Kidney (tissue), 14 donors: ENCODE measurements around the gene LRBA. TPM values are rescaled to one million over a fixed set of nuclear protein-coding genes. Genes with fewer than 3 reads are reported as not detected.

Experiments used
- DNase-seq, 5 donors: peaks; one replicate each; pipeline ENCODE4 v3.0.0-alpha.2; 2013 to 2020
- FAIRE-seq: peaks from 2 replicates; lab custom pipeline; 2012; peaks lifted over from hg19 to GRCh38; lab: Jason Lieb, UNC
- H3K27ac ChIP-seq, 2 donors: one replicate each; pipeline ENCODE4 v1.7.0; 2013; ENCODE audit warnings: low read depth in 2 of 2, low read length in 2 of 2, inconsistent platforms in 1 of 2
- H3K27me3 ChIP-seq: one replicate; pipeline ENCODE4 v1.7.1; 2013; ENCODE audit warnings: low read length, inconsistent platforms; ENCODE audit not compliant: control insufficient read depth, insufficient read depth
- H3K36me3 ChIP-seq, 3 donors: one replicate each; pipeline versions ENCODE4 v1.7.0 to v1.7.1; 2013; ENCODE audit warnings: low read length in 3 of 3, control low read depth in 1 of 3, inconsistent platforms in 1 of 3; ENCODE audit not compliant: insufficient read depth in 3 of 3, control insufficient read depth in 2 of 3
- H3K4me1 ChIP-seq, 3 donors: one replicate each; pipeline versions ENCODE4 v1.7.0 to v1.7.1; 2013; ENCODE audit warnings: low read length in 3 of 3, inconsistent platforms in 1 of 3, low read depth in 1 of 3; ENCODE audit not compliant: control insufficient read depth in 2 of 3, insufficient read depth in 2 of 3
- H3K4me3 ChIP-seq, 3 donors: one replicate each; pipeline versions ENCODE4 v1.7.0 to v1.8.1; 2013; ENCODE audit warnings: low read length in 3 of 3, control low read depth in 1 of 3, inconsistent platforms in 1 of 3
- H3K9ac ChIP-seq, 3 donors: one replicate each; pipeline versions ENCODE4 v1.7.0 to v1.7.1; 2013; ENCODE audit warnings: low read length in 3 of 3, control low read depth in 1 of 3, inconsistent platforms in 1 of 3
- H3K9me3 ChIP-seq, 3 donors: one replicate each; pipeline versions ENCODE4 v1.7.0 to v1.7.1; 2013; ENCODE audit warnings: low read length in 3 of 3, control low read depth in 1 of 3, inconsistent platforms in 1 of 3; ENCODE audit not compliant: control insufficient read depth in 2 of 3, insufficient read depth in 1 of 3
- CTCF ChIP-seq: IDR thresholded peaks from 3 replicates; pipeline ENCODE4 v1.5.1; 2012; ENCODE audit warnings: mild to moderate bottlenecking, moderate library complexity, borderline replicate concordance; ENCODE audit not compliant: insufficient read depth; ENCODE audit errors: extremely low read depth
- intact Hi-C: fragments of 100-400 bp; cut with DNase I; formaldehyde crosslinking; loops from one replicate; pipeline ENCODE4 v1.11.1; 2022
- polyA plus RNA-seq: library from polyadenylated mRNA; stranded (reverse); fragments of 350-450 nt; fragmentation: Illumina TruSeq; extraction: RNeasy Lipid Tissue Mini Kit (QIAGEN cat#74804); gene quantifications from one replicate; pipeline ENCODE4 v1.2.3, GENCODE V29; 2014; ENCODE audit warnings: low read depth, low replicate concordance; ENCODE audit not compliant: insufficient read depth
- total RNA-seq: library from RNA; stranded (reverse); fragmentation: NEBNext Ultra II Directional; extraction: Animal tissue kit (Norgen Biotek cat#: 25700); gene quantifications from one replicate; pipeline ENCODE4 v1.2.1, GENCODE V29; 2021
- donor health status: control.
- donor health status: control.
- donor health status: control.
- donor health status: control.
- donor health status: control.
- donor health status: DM: yes; HTN: yes; CAD: no.
- donor health status: Normal renal cell carcinoma (clear cell type).

LRBA gene
- total and polyA plus RNA-seq, 2 donors from 2014 or later: 20.3 to 76.7 TPM

GRCh38 chr4:150599547-150599946 lies 415.5 kb downstream of the LRBA start:
- TF ChIP-seq CTCF: no peak
- H3K4me3 ChIP-seq: no peak overlapping the region
- FAIRE-seq (no peak), DNase-seq (no peak)
- intact Hi-C loops: no loop called here
- no peaks in the 10 kb centered on the region for H3K27me3 ChIP-seq
- H3K4me1 ChIP-seq: no peaks in the 10 kb centered on the region
- no peaks in the 10 kb centered on the region for H3K36me3 ChIP-seq
- H3K9me3 ChIP-seq: no peaks in the 10 kb centered on the region
- H3K9ac ChIP-seq: no peak overlapping the region
- H3K27ac ChIP-seq: no peak overlapping the region

- no peaks in the 10 kb centered on the region for H3K9me3 ChIP-seq
- H3K9ac ChIP-seq: no peak overlapping the region
- no peaks in the 10 kb centered on the region for H3K36me3 ChIP-seq
- FAIRE-seq (no peak), DNase-seq (no peak)
- no peak overlapping the region for H3K4me3 ChIP-seq
- no peaks in the 10 kb centered on the region for H3K27me3 ChIP-seq
- H3K27ac ChIP-seq: no peak overlapping the region
- intact Hi-C loops: no loop called here
- TF ChIP-seq CTCF: no peak
- no peaks in the 10 kb centered on the region for H3K4me1 ChIP-seq
Observed at GRCh38 chr4:150598909-150599308, 416.2 kb downstream of the LRBA start.

- FAIRE-seq (no peak), DNase-seq (peak in 1 of 5 donors; percentile 22)
- Histone ChIP-seq H3K36me3 (peaks cover 0 to 5% (median 2%) of the 10 kb centered on the region in 3 donors), H3K27me3 (no peaks in the 10 kb centered on the region), H3K27ac (no peak overlapping the region), H3K4me3 (no peak overlapping the region), H3K4me1 (no peaks in the 10 kb centered on the region), H3K9ac (no peak overlapping the region), H3K9me3 (no peaks in the 10 kb centered on the region)
- intact Hi-C loops: no loop called here
- no peak for TF ChIP-seq CTCF
Observed at GRCh38 chr4:150593996-150594395, 421.1 kb downstream of the LRBA start.

- peaks cover 0 to 5% (median 2%) of the 10 kb centered on the region in 3 donors for H3K36me3 ChIP-seq
- FAIRE-seq: no peak
- no peak overlapping the region for H3K4me3 ChIP-seq
- peaks cover 0 to 2% (median 0%) of the 10 kb centered on the region in 3 donors for H3K4me1 ChIP-seq
- H3K27ac ChIP-seq: no peak overlapping the region
- no peak overlapping the region for H3K9ac ChIP-seq
- no peak for TF ChIP-seq CTCF
- no peak for DNase-seq
- intact Hi-C loops: no loop called here
- no peaks in the 10 kb centered on the region for H3K9me3 ChIP-seq
- H3K27me3 ChIP-seq: no peaks in the 10 kb centered on the region
Observed at GRCh38 chr4:150591904-150592303, 423.2 kb downstream of the LRBA start.
